Natural killer cell (primary cell): ENCODE data around the gene FBXO42. TPM values are rescaled to one million over a fixed set of nuclear protein-coding genes. Genes with fewer than 3 reads are reported as not detected.

Experiments
- ATAC-seq, 3 donors: fragments of 150-1000 bp in 2 of 3; fragments of 200-7000 bp in 1 of 3; cut with Tn5 transposase; 1 replicate in 1 of 3; 2 replicates in 2 of 3; pipeline ENCODE4 v1.10.0; 2021; ENCODE audit warnings: mild to moderate bottlenecking in 2 of 3, moderate library complexity in 2 of 3
- DNase-seq, 2 donors: peaks; one replicate each; pipeline versions ENCODE4 v3.0.0 to v3.0.0-alpha.2; 2013 to 2021; ENCODE audit warnings: mixed read lengths in 1 of 2
- H3K27ac ChIP-seq: one replicate; pipeline ENCODE4 v1.5.1; 2013; ENCODE audit warnings: mild to moderate bottlenecking, low read length
- H3K27me3 ChIP-seq: one replicate; pipeline ENCODE4 v1.6.1; 2013; ENCODE audit warnings: low read length; ENCODE audit not compliant: control insufficient read depth, insufficient read depth
- H3K36me3 ChIP-seq: one replicate; pipeline ENCODE4 v1.6.1; 2013; ENCODE audit warnings: low read length; ENCODE audit not compliant: control insufficient read depth, insufficient read depth
- H3K4me1 ChIP-seq: one replicate; pipeline ENCODE4 v1.6.1; 2013; ENCODE audit warnings: low read length; ENCODE audit not compliant: control insufficient read depth, insufficient read depth
- H3K4me3 ChIP-seq: one replicate; pipeline ENCODE4 v1.5.1; 2013; ENCODE audit warnings: low read length
- H3K9me3 ChIP-seq: one replicate; pipeline ENCODE4 v1.6.1; 2013; ENCODE audit warnings: low read length; ENCODE audit not compliant: control insufficient read depth, insufficient read depth
- H3K27ac Mint-ChIP-seq, 2 donors: one replicate each; pipeline ENCODE4 v1.8.0; 2022; ENCODE audit warnings: mild to moderate bottlenecking in 2 of 2, mixed read lengths in 2 of 2, moderate library complexity in 1 of 2
- H3K27me3 Mint-ChIP-seq, 2 donors: one replicate each; pipeline ENCODE4 v1.8.0; 2022; ENCODE audit warnings: low read depth in 2 of 2, mixed read lengths in 2 of 2
- H3K36me3 Mint-ChIP-seq: one replicate; pipeline ENCODE4 v1.8.0; 2022; ENCODE audit warnings: mixed read lengths
- H3K4me1 Mint-ChIP-seq, 2 donors: one replicate each; pipeline ENCODE4 v1.8.0; 2022; ENCODE audit warnings: mixed read lengths in 2 of 2
- H3K4me3 Mint-ChIP-seq: one replicate; pipeline ENCODE4 v1.8.0; 2022; ENCODE audit warnings: mild to moderate bottlenecking, moderate library complexity, mixed read lengths
- H3K9me3 Mint-ChIP-seq, 2 donors: one replicate each; pipeline ENCODE4 v1.8.0; 2022; ENCODE audit warnings: mixed read lengths in 2 of 2
- CTCF ChIP-seq: fragments of 200-600 bp; IDR thresholded peaks from one replicate; pipeline ENCODE4 v1.8.0; 2022; ENCODE audit warnings: antibody characterized with exemption
- WGBS: methylation state at CpG from one replicate; pipeline ENCODE4 v1.1.7; 2013; ENCODE audit warnings: missing lambda C conversion rate; ENCODE audit not compliant: insufficient coverage; 5-methylcytosine and 5-hydroxymethylcytosine counted together
- intact Hi-C: fragments of 100-400 bp; cut with micrococcal nuclease; formaldehyde crosslinking; loops from one replicate; pipeline ENCODE4 v1.14.2; 2022
- total RNA-seq, 4 donors: library from RNA; stranded (reverse); fragments of 120-200 nt in 1 of 4; gene quantifications; one replicate each; pipeline versions ENCODE4 v1.2.3 to v1.2.4, GENCODE V29; 2013 to 2022

Gene FBXO42
- total RNA-seq, 3 donors from 2014 or later (not counting 1 experiment from before 2014, with no cell fraction given) = 19.5 to 24.5 (median 24.1) TPM

- Mint-ChIP-seq H3K27me3 (no peaks in the 10 kb centered on the region), H3K9me3 (no peaks in the 10 kb centered on the region), H3K36me3 (no peaks in the 10 kb centered on the region), H3K4me3 (no peak overlapping the region), H3K27ac (peak overlapping the region in 1 of 2 donors; percentile 31), H3K4me1 (peaks cover 24 to 47% of the 10 kb centered on the region in 2 donors)
- DNase-seq = no peak
- intact Hi-C loops = no loop called here
- Histone ChIP-seq H3K9me3 (no peaks in the 10 kb centered on the region), H3K4me3 (no peak overlapping the region), H3K4me1 (peaks cover 20% of the 10 kb centered on the region), H3K36me3 (peaks cover 51% of the 10 kb centered on the region), H3K27ac (no peak overlapping the region), H3K27me3 (no peaks in the 10 kb centered on the region)
- TF ChIP-seq CTCF = no peak
- 81% methylated on average over 7 of the region's 7 CpGs for WGBS
- no peak for ATAC-seq
Observed at GRCh38 chr1:16396591-16396990, 44.3 kb upstream of the FBXO42 start.

GRCh38 chr1:16394977-16395376, 42.7 kb upstream of the FBXO42 start:
- Mint-ChIP-seq H3K27me3 (no peaks in the 10 kb centered on the region), H3K4me1 (peaks cover 40 to 62% of the 10 kb centered on the region in 2 donors), H3K9me3 (no peaks in the 10 kb centered on the region), H3K27ac (no peak overlapping the region), H3K36me3 (no peaks in the 10 kb centered on the region), H3K4me3 (no peak overlapping the region)
- intact Hi-C loops = no loop called here
- Histone ChIP-seq H3K4me3 (no peak overlapping the region), H3K27me3 (no peaks in the 10 kb centered on the region), H3K4me1 (peaks cover 34% of the 10 kb centered on the region), H3K27ac (no peak overlapping the region), H3K36me3 (peaks cover 51% of the 10 kb centered on the region), H3K9me3 (no peaks in the 10 kb centered on the region)
- WGBS = 97% methylated on average over 12 of the region's 13 CpGs
- no peak for ATAC-seq
- no peak for TF ChIP-seq CTCF
- no peak for DNase-seq

GRCh38 chr1:16393570-16394521, 41.6 kb upstream of the FBXO42 start:
- H3K9me3 Mint-ChIP-seq = no peaks in the 10 kb centered on the region
- peaks cover 44 to 56% of the 10 kb centered on the region in 2 donors for H3K4me1 Mint-ChIP-seq

More at GRCh38 chr1:16393570-16394521, 41.6 kb upstream of the FBXO42 start:
- peak overlapping the region in 1 of 2 donors; percentile 84 for H3K27ac Mint-ChIP-seq
- H3K27me3 ChIP-seq = no peaks in the 10 kb centered on the region
- no peaks in the 10 kb centered on the region for H3K36me3 Mint-ChIP-seq
- ATAC-seq (no peak), DNase-seq (no peak)
- H3K36me3 ChIP-seq = peaks cover 49% of the 10 kb centered on the region
- H3K4me3 Mint-ChIP-seq = peak overlapping the region; percentile 38
- H3K4me3 ChIP-seq = no peak overlapping the region
- H3K27ac ChIP-seq = no peak overlapping the region
- intact Hi-C loops = no loop called here
- 96% methylated on average over 8 of the region's 10 CpGs for WGBS
- no peak for TF ChIP-seq CTCF
- peaks cover 39% of the 10 kb centered on the region for H3K4me1 ChIP-seq
- H3K9me3 ChIP-seq = no peaks in the 10 kb centered on the region
- H3K27me3 Mint-ChIP-seq = no peaks in the 10 kb centered on the region
